HuH-7.5 (cell line): Measurements from ENCODE around the gene NAV2.

Experiments
- DNase-seq: peaks from one replicate; pipeline ENCODE4 v3.0.0; 2011; ENCODE audit warnings: low spot score

The NAV2 gene

DNA sequence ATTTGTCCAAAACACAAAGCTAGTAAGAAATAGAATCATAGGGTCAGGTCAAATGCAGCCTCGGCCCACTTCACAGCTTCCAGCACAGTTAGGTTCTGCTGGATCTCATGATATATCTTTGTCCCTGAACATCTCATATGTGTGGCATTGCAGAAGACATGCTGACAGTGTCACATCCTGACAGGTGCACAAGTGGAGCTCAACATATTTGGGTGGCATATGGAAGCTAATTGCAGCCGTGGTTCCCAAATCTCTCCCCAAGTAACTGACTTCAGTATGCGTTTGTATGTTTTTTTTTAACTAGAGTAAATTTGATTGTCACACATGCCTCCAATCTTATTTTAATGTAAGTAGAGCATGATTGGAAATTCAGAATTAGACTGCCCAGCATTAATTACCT lies 33.4 kb downstream of the NAV2 start:
- no peak for DNase-seq

- DNase-seq, result no peak
Observed at GRCh38 chr11:19747634-19748033, 35.0 kb downstream of the NAV2 start.

- DNase-seq, result no peak
Observed at GRCh38 chr11:19751055-19751454, 38.4 kb downstream of the NAV2 start.

DNA sequence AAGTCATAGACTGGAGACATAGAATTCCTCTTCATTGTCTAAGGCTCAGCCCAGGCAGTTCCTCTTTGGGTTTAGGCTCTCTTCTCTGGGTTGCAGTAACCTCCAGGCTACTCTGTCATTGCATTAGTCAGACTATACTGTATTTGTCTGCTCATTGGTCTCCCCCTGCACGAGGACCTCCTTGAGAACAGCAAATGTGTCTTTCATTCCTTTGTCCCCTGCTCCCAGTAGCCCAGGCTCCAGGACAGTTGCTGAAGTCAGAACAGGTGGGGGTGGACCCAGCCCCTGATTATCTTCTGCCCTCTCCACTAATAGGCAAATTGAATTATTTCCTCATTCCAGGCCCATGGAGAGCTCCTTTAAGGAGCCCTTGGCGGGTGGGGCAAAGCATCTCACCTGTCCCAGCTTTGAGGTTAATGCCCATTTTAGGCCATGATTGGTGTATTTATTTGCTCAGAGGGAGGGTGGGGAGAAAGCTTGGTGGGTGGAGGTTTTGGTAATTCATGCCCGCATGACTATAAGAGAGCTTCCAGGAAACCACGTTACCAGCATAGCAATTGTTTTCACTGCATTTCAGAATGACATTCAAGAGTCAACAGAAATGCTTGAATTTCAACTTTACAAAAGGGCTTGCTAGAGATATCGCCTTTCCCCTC lies 40.9 kb downstream of the NAV2 start:
- DNase-seq, result no peak

GRCh38 chr11:19756675-19757475 lies 44.2 kb downstream of the NAV2 start:
- DNase-seq, result no peak

- DNase-seq, result no peak
Observed at GRCh38 chr11:19759389-19759788, 46.8 kb downstream of the NAV2 start.

DNA sequence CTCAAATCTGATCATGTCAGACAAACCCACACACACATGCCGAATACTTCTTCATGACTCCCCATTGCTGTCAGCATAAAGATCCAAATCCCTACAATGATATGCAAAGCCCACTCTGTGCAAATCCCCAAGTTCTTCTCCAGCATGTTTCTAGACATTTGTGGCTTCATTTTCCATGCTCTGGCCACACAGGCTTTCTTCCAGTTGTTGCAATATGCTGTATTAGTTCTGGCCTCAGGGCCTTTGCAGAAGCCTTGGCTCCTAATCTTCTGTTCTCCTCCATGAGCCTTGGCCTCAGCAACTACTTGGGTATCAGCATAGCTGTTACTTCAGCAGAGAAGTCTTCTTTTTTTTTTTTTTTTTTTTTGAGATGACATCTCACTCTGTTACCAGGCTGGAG lies 49.6 kb downstream of the NAV2 start:
- no peak for DNase-seq

- no peak for DNase-seq
Observed at GRCh38 chr11:19763330-19763729, 50.7 kb downstream of the NAV2 start.

DNA sequence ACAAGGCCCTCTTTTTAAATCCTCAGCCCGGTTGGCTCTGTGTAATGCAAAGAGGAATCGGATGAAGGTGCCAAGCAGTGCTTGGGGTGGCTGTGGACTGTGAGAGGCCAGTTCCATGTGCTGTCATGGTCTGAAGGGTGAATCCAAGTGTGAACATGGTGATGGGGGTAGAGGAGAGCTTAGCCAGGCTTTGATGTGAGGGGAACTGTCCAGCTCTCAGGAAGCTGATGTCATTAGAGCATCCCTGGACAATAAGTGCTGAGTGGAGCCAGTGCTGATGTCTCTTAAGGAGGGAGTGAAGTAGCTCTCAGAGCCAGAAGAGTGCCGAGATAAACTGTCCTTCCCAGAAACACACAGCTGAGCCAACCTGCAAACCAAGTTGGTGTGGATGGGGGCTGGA lies 53.6 kb downstream of the NAV2 start:
- no peak for DNase-seq

GRCh38 chr11:19766810-19767209 lies 54.2 kb downstream of the NAV2 start:
- no peak for DNase-seq

DNA sequence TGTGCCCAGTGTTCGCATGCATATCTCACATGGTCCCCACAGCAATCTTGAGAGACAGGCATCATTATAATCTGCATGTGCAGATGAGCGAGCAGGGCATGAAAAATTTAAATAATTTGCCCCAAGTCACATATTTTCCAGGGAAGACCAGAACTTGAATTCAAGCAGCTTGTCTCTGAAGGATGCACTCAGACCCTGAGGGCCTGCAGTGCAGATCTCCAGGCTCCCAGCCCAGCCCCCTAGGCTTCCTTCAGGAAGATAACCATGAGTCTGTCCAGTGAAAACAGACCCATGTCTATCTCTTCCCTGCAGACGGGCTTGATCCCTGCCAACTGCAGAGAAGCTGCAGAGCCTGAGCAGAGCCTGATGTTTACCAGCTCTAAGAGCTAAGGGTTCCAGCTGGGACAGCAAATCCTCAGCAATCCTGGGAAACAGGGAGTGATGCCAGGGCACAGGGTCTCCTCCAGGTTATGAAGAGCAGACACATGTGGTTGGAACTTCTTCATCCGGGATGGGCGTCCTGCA lies 55.1 kb downstream of the NAV2 start:
- DNase-seq, result no peak

DNA sequence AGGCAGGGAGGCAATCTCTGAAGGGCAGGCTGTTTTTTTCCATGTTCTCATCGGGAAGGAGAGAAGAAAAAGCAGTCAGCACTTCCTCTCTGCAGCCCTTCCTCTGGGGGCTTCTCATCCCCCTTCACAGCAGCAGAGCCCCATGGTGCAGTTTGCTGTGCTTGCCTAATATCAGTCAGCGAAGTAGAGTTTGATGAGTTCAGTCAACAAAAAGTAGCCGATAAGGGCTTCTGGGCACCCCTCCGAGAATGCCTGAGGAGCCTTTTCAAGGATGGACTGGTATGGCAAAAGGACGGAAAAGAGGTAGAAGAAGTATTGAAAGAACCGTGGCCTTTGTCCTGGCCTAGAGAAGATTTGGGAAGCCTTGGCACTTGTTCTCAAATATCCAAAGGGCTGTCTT lies 55.6 kb downstream of the NAV2 start:
- no peak for DNase-seq

DNA sequence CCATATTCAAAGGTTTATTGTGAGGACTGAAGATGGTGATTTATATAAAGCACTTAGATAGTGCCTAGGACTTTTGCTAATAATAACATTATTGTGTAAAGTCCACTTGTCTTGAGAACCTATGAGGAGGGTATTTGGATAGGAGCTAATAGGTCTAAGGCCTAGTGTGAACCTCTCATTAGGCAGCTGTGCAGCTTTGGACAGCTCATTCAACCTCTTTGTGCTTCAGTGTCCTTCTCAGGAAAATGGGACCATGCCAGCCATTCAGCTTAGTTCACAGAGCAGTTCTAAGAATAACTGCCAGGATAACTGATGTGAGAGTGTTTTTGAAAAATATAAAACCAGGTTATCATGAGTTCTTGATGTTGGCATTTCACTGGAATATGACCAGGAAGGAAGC lies 56.2 kb downstream of the NAV2 start:
- DNase-seq, result no peak

DNA sequence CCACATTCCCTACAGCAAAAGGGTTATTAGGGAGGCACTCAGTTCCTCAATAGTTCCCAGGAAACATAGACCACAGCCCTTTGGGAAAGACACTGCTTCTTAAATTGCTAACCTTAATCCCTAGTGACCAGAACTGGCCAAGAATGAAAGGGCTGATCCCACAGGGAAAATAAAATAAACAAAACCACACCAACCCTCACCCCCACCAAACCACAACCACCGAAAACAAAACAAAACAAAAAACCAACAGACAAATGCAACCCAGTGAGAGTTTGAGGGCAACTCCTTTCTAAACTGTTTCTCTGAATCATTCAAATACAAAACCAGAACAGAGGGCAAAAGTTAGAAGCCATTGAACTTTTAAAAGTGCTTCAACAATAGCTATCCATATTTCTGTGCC lies 57.2 kb downstream of the NAV2 start:
- no peak for DNase-seq

DNA sequence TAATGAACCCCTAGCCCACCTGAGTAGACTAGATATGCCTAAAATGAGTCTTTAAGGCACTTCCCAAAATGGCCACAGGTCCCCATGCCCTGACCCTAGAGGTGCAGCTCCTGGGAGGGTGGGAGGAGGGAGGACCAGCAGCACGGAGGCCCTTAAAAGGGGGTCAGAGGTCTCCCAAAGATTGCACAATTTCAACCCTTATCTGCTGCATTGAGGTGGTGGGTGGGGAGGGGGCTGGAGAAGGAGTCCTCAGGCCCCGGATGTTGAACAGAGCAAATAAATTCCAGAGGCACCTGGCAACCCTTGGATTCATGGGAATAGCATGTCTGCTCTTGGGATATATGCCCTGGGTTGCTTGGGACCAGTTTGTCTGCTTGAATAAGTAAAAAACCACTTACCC lies 57.6 kb downstream of the NAV2 start:
- DNase-seq, result peak; percentile 27

DNA sequence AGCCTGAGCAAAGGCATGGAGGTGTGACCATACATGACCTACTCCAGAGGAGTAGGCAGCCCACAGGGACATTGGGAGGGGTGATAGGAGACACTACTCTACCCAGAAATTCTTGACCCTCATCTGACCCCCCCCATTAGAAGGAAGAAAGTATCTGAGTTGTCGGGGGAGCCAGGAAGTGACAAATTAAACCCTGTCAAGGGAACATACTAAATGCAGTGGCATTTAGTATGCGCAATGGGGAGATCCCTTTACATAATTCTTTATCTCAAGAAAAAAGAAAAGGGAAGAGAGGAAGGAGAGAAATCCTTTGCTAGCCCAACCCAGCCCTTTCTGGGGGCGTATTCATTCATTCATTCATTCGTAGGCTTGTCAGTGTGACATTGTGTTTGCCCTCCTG lies 58.8 kb downstream of the NAV2 start:
- no peak for DNase-seq

DNA sequence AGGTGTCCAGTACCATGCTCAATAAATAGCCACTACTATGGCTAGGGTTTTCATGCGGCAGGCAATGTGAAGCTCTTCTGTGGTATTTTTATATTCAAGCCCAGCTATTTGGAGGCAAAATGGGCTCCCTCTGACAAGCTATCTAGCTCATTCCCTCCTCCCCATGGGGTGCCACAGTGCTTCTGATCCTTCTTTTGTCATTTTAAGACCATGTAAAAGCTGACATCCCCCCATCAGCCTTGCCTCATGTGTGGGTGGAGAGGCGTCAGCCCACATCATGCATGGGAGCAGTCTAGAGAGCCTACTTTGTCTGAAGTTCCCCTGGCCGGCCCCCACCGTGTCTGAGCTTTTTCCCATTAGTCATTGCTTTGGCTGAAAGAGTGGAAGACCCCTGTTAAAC lies 59.8 kb downstream of the NAV2 start:
- DNase-seq, result no peak

DNA sequence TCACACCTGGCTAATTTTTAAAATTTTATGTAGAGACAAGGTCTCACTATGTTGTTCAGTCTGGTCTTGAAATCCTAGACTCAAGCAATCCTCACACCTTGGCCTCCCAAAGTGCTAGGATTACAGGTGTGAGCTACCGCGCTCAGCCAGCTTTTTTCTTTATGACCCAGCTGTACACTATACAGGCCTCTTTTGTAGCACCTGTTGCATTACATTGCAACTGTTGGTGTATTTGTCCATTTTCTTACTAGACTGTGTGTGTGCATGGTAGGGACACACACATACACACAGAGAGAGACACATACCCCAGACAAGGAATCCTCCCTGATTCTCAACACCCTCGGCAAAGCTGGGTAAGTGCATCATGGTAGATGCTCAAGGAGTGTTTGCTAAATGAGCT lies 61.7 kb downstream of the NAV2 start:
- no peak for DNase-seq

DNA sequence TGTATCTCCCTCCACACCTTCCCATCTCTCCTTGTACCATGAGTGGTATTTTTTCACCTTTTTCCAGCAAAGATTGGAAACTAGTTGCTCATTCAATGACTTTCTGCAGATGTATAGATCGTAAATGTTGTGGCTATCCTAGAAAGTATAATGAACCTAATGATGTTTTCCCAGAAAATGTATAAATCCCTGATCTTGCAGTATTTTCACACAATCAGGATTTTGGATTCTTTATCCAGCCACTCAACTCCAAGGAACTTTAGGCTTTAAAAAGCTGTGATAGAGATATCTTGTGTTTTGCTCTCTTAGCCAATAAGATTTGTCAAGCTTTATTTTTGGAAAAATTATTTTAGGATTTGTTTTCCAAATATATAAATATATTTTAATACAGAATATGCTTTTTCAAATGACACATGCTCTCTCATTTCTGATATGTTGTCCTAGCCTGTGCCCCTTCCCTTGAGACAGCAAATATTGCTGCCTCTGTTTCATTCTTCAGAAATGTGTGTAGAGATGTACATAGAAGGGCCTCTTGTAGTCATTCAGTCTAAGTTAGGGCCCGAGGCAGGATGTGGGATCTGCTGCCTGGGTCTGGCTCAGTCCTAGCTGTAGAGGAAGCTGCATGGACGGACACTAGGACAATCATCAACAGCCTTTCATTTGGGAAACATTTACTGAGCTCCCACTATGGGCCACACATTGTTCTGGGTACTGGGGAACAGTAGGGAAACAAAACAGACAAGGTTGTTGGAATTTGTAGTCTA lies 62.4 kb downstream of the NAV2 start:
- DNase-seq, result no peak

- DNase-seq, result no peak
Observed at GRCh38 chr11:19775622-19776021, 63.0 kb downstream of the NAV2 start.

DNA sequence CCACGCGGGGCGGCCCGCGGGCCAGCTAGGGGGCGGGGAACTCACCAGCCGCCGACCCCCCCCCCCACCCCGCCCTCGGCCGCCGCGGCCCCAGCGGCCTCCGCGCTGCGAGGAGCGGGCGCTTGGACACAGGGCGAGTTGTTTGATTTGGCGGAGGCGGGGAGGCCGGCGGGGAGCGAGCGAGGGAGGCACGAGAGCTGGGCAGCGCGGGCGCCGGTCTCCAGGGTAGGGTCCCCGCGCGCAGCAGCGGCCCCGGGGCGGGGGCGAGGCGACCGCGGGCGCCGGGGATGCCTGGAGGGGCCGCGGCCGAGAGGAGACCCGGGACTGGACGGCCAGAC lies 64.4 kb downstream of the NAV2 start:
- DNase-seq, result peak; percentile 47

- DNase-seq, result peak; percentile 71
Observed at GRCh38 chr11:19777377-19778102, 64.9 kb downstream of the NAV2 start.
